CD8-positive, alpha-beta memory T cell (primary cell): Measurements from ENCODE around the gene ZNF276. TPM values are rescaled to one million over a fixed set of nuclear protein-coding genes. Genes with fewer than 3 reads are reported as not detected.
A peak's percentile ranks its signal among the peaks of the same experiment; 100 is the strongest.

ENCODE experiments used
- CTCF ChIA-PET: fragments of 350-600 bp; sonication (Branson Sonifier 250); formaldehyde crosslinking; loops from one replicate; lab custom pipeline; 2021; ENCODE audit warnings: antibody characterized with exemption; lab: Charles Lee
- POLR2A ChIA-PET: fragments of 350-600 bp; sonication (Branson Sonifier 250); formaldehyde crosslinking; loops from one replicate; lab custom pipeline; 2021; ENCODE audit warnings: antibody characterized with exemption; lab: Charles Lee
- DNase-seq, 5 donors: peaks; one replicate each; pipeline versions ENCODE4 v3.0.0 to v3.0.0-alpha.2; 2020 to 2022; ENCODE audit warnings: mixed read lengths in 1 of 5
- H3K27ac ChIP-seq: one replicate; pipeline ENCODE4 v1.7.0; 2013; ENCODE audit warnings: low read depth, mild to moderate bottlenecking, low read length, moderate library complexity
- H3K27me3 ChIP-seq: 2 replicates; pipeline ENCODE4 v1.7.0; 2013; ENCODE audit warnings: low read length, mild to moderate bottlenecking; ENCODE audit not compliant: insufficient read depth, poor library complexity, severe bottlenecking
- H3K36me3 ChIP-seq: 2 replicates; pipeline ENCODE4 v1.7.0; 2013; ENCODE audit warnings: mild to moderate bottlenecking, low read length, moderate library complexity; ENCODE audit not compliant: insufficient read depth
- H3K4me1 ChIP-seq: 2 replicates; pipeline ENCODE4 v1.7.0; 2013; ENCODE audit warnings: mild to moderate bottlenecking, low read length, moderate library complexity; ENCODE audit not compliant: insufficient read depth
- H3K4me3 ChIP-seq: 2 replicates; pipeline ENCODE4 v1.7.0; 2013; ENCODE audit warnings: mild to moderate bottlenecking, low read length
- H3K9me3 ChIP-seq: 2 replicates; pipeline ENCODE4 v1.7.0; 2013; ENCODE audit warnings: mild to moderate bottlenecking, low read length
- H3K27ac Mint-ChIP-seq, 8 donors: one replicate each; pipeline ENCODE4 v1.8.0; 2020 to 2021; ENCODE audit warnings: mixed read lengths in 8 of 8, mild to moderate bottlenecking in 6 of 8, inconsistent platforms in 3 of 8, moderate library complexity in 3 of 8
- H3K27me3 Mint-ChIP-seq, 2 donors: one replicate each; pipeline ENCODE4 v1.8.0; 2020 to 2021; ENCODE audit warnings: mixed read lengths in 2 of 2, mild to moderate bottlenecking in 1 of 2, moderate library complexity in 1 of 2
- H3K36me3 Mint-ChIP-seq, 3 donors: one replicate each; pipeline ENCODE4 v1.8.0; 2020 to 2021; ENCODE audit warnings: mixed read lengths in 3 of 3, inconsistent platforms in 1 of 3, mild to moderate bottlenecking in 1 of 3
- H3K4me1 Mint-ChIP-seq, 3 donors: one replicate each; pipeline ENCODE4 v1.8.0; 2020 to 2021; ENCODE audit warnings: mixed read lengths in 3 of 3, inconsistent platforms in 1 of 3, mild to moderate bottlenecking in 1 of 3
- H3K4me3 Mint-ChIP-seq, 7 donors: one replicate each; pipeline ENCODE4 v1.8.0; 2020 to 2021; ENCODE audit warnings: mixed read lengths in 7 of 7, mild to moderate bottlenecking in 6 of 7, moderate library complexity in 4 of 7, inconsistent platforms in 2 of 7
- H3K9me3 Mint-ChIP-seq, 5 donors: one replicate each; pipeline ENCODE4 v1.8.0; 2020 to 2022; ENCODE audit warnings: mixed read lengths in 5 of 5, mild to moderate bottlenecking in 3 of 5, moderate library complexity in 2 of 5, inconsistent platforms in 1 of 5
- polyA plus RNA-seq: library from polyadenylated mRNA; unstranded; fragments of 300-500 nt; fragmentation: Illumina TruSeq; gene quantifications from one replicate; pipeline ENCODE4 v1.2.3, GENCODE V29; 2021
- total RNA-seq, 2 experiments: library from RNA; stranded (reverse); gene quantifications; one replicate each; pipeline ENCODE4 v1.2.3, GENCODE V29; 2021

The ZNF276 gene
- total and polyA plus RNA-seq, 3 experiments from 2014 or later = 35.6 to 47.3 (median 36.6) TPM

DNA sequence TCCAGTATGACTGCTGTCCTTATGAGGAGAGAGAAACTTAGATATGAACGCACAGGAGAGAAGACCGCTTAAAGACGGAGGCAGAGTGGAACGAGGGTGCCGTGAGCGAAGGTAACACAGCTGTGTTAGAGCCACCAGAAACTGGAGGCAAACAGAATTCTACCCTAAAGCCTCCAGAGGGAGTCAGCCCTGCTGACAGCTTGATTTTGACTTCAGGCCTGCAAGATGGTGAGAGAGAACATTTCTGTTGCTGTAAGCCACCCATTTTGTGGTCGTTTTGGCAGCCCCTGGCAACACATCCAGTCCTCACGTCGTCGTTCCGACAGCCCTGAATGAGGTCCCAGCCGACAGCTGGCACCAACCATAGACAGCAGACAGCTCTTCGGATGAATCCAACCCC lies 17.1 kb upstream of the ZNF276 start:
- ChIA-PET POLR2A (interaction anchor here (1.8 kb wide), 1 partner anchor 16 kb away, joined by 4 read pairs; no protein-coding TSS in a partner anchor), CTCF (interaction anchor here (1.0 to 17.8 kb wide), 5 partner anchors 12 to 159 kb away, joined by 3 to 323 read pairs (median 46); no protein-coding TSS in a partner anchor)
- H3K4me3 ChIP-seq = no peak overlapping the region
- peaks cover 25% of the 10 kb centered on the region for H3K4me1 ChIP-seq
- Mint-ChIP-seq H3K36me3 (peaks cover 0 to under 1% (median 0%) of the 10 kb centered on the region in 3 donors), H3K27ac (peak overlapping the region in 1 of 8 donors; percentile 43), H3K9me3 (no peaks in the 10 kb centered on the region), H3K27me3 (no peaks in the 10 kb centered on the region), H3K4me3 (no peak overlapping the region), H3K4me1 (peaks cover 17 to 27% (median 19%) of the 10 kb centered on the region in 3 donors)
- H3K27me3 ChIP-seq = no peaks in the 10 kb centered on the region
- no peak overlapping the region for H3K27ac ChIP-seq
- no peaks in the 10 kb centered on the region for H3K36me3 ChIP-seq
- DNase-seq = no peak
- H3K9me3 ChIP-seq = no peaks in the 10 kb centered on the region

DNA sequence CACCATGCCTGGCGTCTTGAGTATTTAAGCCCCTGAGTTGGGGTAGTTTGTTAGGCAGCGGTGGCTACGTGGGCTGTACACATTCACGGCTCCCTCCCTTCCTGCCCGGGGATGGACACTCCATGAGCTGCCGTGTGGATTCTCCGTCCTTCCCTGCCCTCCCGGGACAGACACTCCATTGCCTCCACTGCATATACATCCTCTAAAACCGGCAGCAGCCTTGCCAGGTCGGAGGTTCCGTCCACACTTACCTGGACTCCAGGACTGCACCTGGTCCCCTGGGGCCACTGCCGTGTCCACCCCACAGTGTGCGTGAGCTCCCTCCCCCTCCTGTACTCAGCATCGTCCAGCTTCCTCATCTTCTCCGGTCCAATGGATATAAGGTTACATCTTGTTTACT lies 16.3 kb upstream of the ZNF276 start:
- Mint-ChIP-seq H3K4me1 (peaks cover 15 to 24% (median 17%) of the 10 kb centered on the region in 3 donors), H3K27ac (no peak overlapping the region), H3K4me3 (no peak overlapping the region), H3K36me3 (no peaks in the 10 kb centered on the region), H3K9me3 (no peaks in the 10 kb centered on the region), H3K27me3 (no peaks in the 10 kb centered on the region)
- Histone ChIP-seq H3K4me1 (peaks cover 21% of the 10 kb centered on the region), H3K27me3 (no peaks in the 10 kb centered on the region), H3K36me3 (no peaks in the 10 kb centered on the region), H3K9me3 (no peaks in the 10 kb centered on the region), H3K27ac (no peak overlapping the region), H3K4me3 (no peak overlapping the region)
- DNase-seq = no peak
- CTCF ChIA-PET = interaction anchor here (0.5 to 17.8 kb wide), 16 partner anchors 8 to 206 kb away, joined by 3 to 323 read pairs (median 8); partner anchors contain the start of gene TCF25
- POLR2A ChIA-PET = interaction anchor here (0.5 to 1.8 kb wide), 2 partner anchors 15 to 79 kb away, joined by 4 to 5 read pairs; no protein-coding TSS in a partner anchor

DNA sequence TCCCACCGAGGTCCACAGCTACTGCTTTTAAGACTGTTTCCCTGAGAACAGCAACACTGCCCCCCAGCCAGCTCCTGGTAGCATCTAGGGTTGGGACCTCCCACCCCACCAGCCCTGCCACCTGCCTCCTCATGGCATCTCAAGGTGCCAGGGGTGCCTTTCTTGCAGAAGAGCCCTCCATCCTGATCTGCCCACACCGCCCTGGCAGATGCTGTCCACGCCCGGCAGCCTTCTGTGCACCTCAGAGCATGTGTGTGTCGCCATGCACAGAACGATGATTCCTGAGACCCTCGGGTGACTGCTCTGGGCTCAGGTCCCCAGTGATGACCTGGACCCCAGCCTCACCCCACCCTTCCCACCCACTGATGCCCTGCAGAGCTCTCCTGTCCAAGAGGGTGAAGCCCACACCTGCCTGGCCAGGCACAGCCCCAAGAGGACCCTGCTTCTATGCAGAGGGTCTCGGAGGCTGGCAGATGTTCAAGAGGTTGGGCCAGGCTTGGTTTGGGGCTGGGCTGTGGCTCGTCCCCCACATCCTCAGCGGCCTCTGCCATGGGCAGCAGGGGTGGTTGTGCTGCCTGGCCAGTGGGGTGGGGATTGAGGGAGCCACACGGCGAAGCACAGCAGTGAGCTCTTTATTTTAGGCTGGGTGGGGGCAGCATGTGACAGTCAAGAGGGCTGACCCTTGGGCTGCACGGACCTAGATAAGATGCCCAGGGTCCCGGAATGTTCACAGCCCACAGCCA lies 14.6 kb upstream of the ZNF276 start:
- no peaks in the 10 kb centered on the region for H3K36me3 Mint-ChIP-seq
- Histone ChIP-seq H3K4me3 (no peak overlapping the region), H3K4me1 (peaks cover 13% of the 10 kb centered on the region), H3K36me3 (no peaks in the 10 kb centered on the region), H3K27ac (no peak overlapping the region), H3K9me3 (no peaks in the 10 kb centered on the region), H3K27me3 (no peaks in the 10 kb centered on the region)
- ChIA-PET CTCF (interaction anchor here (1.0 to 17.8 kb wide), 25 partner anchors 9 to 204 kb away, joined by 3 to 323 read pairs (median 5); partner anchors contain the start of genes CDK10, FANCA, TCF25 and VPS9D1), POLR2A (interaction anchor here (0.7 to 3.6 kb wide), 8 partner anchors 8 to 167 kb away, joined by 3 to 24 read pairs (median 4); partner anchors contain the start of gene TCF25)
- no peaks in the 10 kb centered on the region for H3K27me3 Mint-ChIP-seq
- H3K4me1 Mint-ChIP-seq = peaks cover 13 to 15% (median 15%) of the 10 kb centered on the region in 3 donors
- H3K9me3 Mint-ChIP-seq = no peaks in the 10 kb centered on the region
- peak overlapping the region in 1 of 8 donors; percentile 17 for H3K27ac Mint-ChIP-seq
- no peak for DNase-seq
- no peak overlapping the region for H3K4me3 Mint-ChIP-seq

DNA sequence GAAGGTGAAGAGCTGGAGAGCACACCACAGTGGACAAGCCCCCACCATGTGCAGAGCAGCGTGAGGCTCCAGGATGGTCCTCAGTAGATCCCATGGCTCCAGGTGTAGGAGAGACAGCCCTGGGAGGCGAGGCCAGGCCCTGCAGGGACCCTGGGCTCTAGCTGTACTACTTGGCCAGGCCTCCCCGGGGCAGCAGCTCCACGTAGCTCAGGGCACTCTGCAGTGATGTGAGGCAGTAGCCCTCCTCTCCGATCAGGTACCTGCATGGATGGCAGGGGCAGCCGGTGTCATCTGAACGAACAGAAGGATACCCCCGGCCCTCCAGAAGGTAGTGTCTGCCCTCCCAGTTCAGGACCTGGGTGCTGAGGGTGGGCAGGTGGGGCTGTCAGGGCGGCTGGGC lies 13.6 kb upstream of the ZNF276 start:
- Histone ChIP-seq H3K4me3 (no peak overlapping the region), H3K4me1 (peaks cover 14% of the 10 kb centered on the region), H3K27me3 (no peaks in the 10 kb centered on the region), H3K36me3 (no peaks in the 10 kb centered on the region), H3K9me3 (no peaks in the 10 kb centered on the region), H3K27ac (no peak overlapping the region)
- no peaks in the 10 kb centered on the region for H3K27me3 Mint-ChIP-seq
- H3K27ac Mint-ChIP-seq = peak overlapping the region in 1 of 8 donors; percentile 61
- no peak for DNase-seq
- POLR2A ChIA-PET = interaction anchor here (1.2 to 3.6 kb wide), 2 partner anchors 10 to 17 kb away, joined by 3 to 24 read pairs; no protein-coding TSS in a partner anchor
- CTCF ChIA-PET = interaction anchor here (1.1 to 17.8 kb wide), 7 partner anchors 8 to 240 kb away, joined by 3 to 323 read pairs (median 9); no protein-coding TSS in a partner anchor
- H3K36me3 Mint-ChIP-seq = no peaks in the 10 kb centered on the region
- H3K9me3 Mint-ChIP-seq = no peaks in the 10 kb centered on the region
- H3K4me1 Mint-ChIP-seq = peaks cover 6 to 16% (median 9%) of the 10 kb centered on the region in 3 donors
- H3K4me3 Mint-ChIP-seq = peak overlapping the region in 1 of 7 donors; percentile 19

DNA sequence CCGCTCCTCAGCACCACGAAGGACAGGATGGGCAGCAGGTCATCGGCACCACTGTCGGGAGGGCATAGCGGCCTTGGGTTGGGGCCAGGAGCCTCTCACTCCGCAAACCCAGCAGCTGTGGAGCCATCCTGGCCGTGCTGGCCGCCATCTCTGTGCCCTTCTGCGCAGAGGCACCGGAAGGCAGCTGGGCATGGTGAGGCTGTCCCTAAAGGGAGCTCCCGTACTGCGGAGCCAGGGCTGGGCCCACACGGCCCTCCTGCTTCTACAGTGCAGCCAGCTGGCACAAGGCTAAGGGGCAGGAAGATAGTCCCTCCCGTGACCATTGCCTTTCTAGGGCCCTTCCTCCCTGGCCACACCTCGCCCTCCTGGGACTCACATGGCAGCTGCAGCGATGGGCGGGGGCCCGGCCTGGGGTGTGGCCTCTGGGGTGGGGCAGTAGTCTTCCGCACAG lies 12.8 kb upstream of the ZNF276 start:
- Mint-ChIP-seq H3K27ac (no peak overlapping the region), H3K27me3 (no peaks in the 10 kb centered on the region), H3K36me3 (no peaks in the 10 kb centered on the region), H3K4me1 (peaks cover 5 to 15% (median 6%) of the 10 kb centered on the region in 3 donors), H3K9me3 (no peaks in the 10 kb centered on the region), H3K4me3 (no peak overlapping the region)
- ChIA-PET POLR2A (interaction anchor here (1.2 to 3.6 kb wide), 2 partner anchors 9 to 16 kb away, joined by 3 to 24 read pairs; no protein-coding TSS in a partner anchor), CTCF (interaction anchor here (1.2 to 17.8 kb wide), 6 partner anchors 9 to 239 kb away, joined by 4 to 323 read pairs (median 8); no protein-coding TSS in a partner anchor)
- H3K27ac ChIP-seq = no peak overlapping the region
- peaks cover 15% of the 10 kb centered on the region for H3K4me1 ChIP-seq
- H3K27me3 ChIP-seq = no peaks in the 10 kb centered on the region
- no peak overlapping the region for H3K4me3 ChIP-seq
- DNase-seq = no peak
- no peaks in the 10 kb centered on the region for H3K9me3 ChIP-seq
- no peaks in the 10 kb centered on the region for H3K36me3 ChIP-seq

DNA sequence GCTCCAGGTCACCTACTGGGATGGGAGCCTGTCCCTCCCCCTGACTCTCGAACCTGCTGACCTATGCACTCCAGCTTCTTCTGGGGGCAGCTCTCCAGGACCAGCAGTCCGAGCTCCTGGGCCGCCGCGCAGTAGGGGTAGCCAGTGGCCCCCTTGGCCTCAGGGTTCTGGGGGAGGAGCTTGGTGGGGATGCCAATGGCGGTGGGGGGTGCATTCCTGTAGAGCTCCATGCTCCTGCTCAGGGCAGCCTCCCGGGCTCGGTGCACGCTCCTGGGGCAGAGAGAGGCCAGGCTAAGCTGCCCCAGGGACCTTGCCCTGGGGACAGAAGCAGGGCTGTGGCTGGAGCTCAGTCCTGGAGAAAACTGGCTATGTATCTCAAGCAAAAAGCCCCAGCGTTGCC lies 12.2 kb upstream of the ZNF276 start:
- no peak overlapping the region for H3K4me3 ChIP-seq
- H3K4me3 Mint-ChIP-seq = no peak overlapping the region
- no peaks in the 10 kb centered on the region for H3K9me3 Mint-ChIP-seq
- no peaks in the 10 kb centered on the region for H3K9me3 ChIP-seq
- H3K4me1 ChIP-seq = peaks cover 15% of the 10 kb centered on the region
- POLR2A ChIA-PET = interaction anchor here (0.7 kb wide), 1 partner anchor 15 kb away, joined by 4 read pairs; no protein-coding TSS in a partner anchor
- H3K36me3 Mint-ChIP-seq = no peaks in the 10 kb centered on the region
- H3K4me1 Mint-ChIP-seq = peaks cover 5 to 15% (median 6%) of the 10 kb centered on the region in 3 donors
- H3K27me3 Mint-ChIP-seq = no peaks in the 10 kb centered on the region
- CTCF ChIA-PET = interaction anchor here (0.6 to 17.8 kb wide), 9 partner anchors 9 to 239 kb away, joined by 3 to 323 read pairs (median 6); no protein-coding TSS in a partner anchor
- no peak for DNase-seq
- H3K27ac ChIP-seq = no peak overlapping the region
- H3K27ac Mint-ChIP-seq = peak overlapping the region in 1 of 8 donors; percentile 74
- no peaks in the 10 kb centered on the region for H3K36me3 ChIP-seq
- H3K27me3 ChIP-seq = no peaks in the 10 kb centered on the region

DNA sequence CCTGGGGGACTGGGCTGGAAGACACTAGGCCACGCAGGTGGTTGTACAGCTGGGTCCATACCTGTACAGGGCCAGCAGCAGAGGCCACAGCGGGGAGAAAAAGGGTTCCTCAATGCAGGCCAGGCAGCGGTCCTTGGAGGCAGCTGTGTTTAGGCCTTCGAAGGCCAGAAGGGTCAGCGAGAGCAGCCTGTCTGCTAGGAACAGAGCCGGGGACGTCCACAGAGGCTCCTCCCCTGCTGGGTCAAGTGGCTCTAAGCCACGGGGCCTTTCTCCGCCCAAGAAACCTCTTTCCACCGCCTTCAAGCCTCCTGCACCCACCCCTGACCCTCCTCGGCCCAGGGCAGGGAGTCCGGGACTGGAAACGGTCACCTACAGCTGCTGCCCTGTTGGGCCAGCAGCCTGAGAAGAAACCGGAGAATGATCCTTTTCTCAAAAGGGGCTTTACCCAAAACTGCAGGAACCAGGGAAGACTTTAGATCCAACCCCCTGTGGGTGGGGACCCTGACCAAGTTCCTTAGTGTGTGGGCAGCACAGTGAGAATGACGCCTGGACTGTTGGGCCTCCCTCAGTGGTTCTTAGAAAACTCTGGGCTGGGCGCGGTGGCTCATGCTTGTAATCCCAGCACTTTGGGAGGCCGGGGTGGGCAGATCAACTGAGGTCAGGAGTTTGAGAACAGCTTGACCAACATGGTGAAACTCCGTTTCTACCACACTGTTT lies 11.5 kb upstream of the ZNF276 start:
- Histone ChIP-seq H3K36me3 (no peaks in the 10 kb centered on the region), H3K27ac (peak overlapping the region; percentile 33), H3K4me1 (peaks cover 15% of the 10 kb centered on the region), H3K27me3 (no peaks in the 10 kb centered on the region), H3K4me3 (no peak overlapping the region), H3K9me3 (no peaks in the 10 kb centered on the region)
- Mint-ChIP-seq H3K36me3 (no peaks in the 10 kb centered on the region), H3K27ac (peak overlapping the region in 3 of 8 donors; percentile 58 to 74 (median 74)), H3K4me3 (peak overlapping the region in 4 of 7 donors; percentile 15 to 61 (median 33)), H3K4me1 (peaks cover 6 to 15% (median 10%) of the 10 kb centered on the region in 3 donors), H3K9me3 (no peaks in the 10 kb centered on the region), H3K27me3 (no peaks in the 10 kb centered on the region)
- CTCF ChIA-PET = interaction anchor here (0.6 to 17.8 kb wide), 8 partner anchors 9 to 200 kb away, joined by 3 to 323 read pairs (median 6); no protein-coding TSS in a partner anchor
- no peak for DNase-seq
- POLR2A ChIA-PET = interaction anchor here (0.7 kb wide), 1 partner anchor 14 kb away, joined by 4 read pairs; no protein-coding TSS in a partner anchor
